GM12892 (cell line): ENCODE data around the gene WASHC3.

Experiments
- POLR2A ChIP-seq: IDR thresholded peaks from 2 replicates; pipeline ENCODE4 v1.6.1; 2011; ENCODE audit warnings: low read depth, low read length, control low read depth
- POLR2AphosphoS5 ChIP-seq: IDR thresholded peaks from 2 replicates; pipeline ENCODE4 v1.6.1; 2011; ENCODE audit warnings: low read depth, low read length, control low read depth

- TF ChIP-seq POLR2A (no peak), POLR2AphosphoS5 (no peak)
Observed at GRCh38 chr12:102024765-102025164, 37.0 kb downstream of the WASHC3 start.
